Astrocyte (in vitro differentiated cells and primary cell): Measurements from ENCODE around the gene ST8SIA2.

Experiments used
- CTCF ChIP-seq: IDR thresholded peaks from 2 replicates; pipeline ENCODE4 v1.5.1; 2011; ENCODE audit warnings: low read depth, mild to moderate bottlenecking, inconsistent platforms, low read length, moderate library complexity; ENCODE audit not compliant: insufficient read depth
- EZH2 ChIP-seq: IDR thresholded peaks from 2 replicates; pipeline ENCODE4 v1.6.1; 2012; ENCODE audit warnings: mild to moderate bottlenecking, low read length, inconsistent platforms; ENCODE audit not compliant: insufficient read depth

GRCh38 chr15:92407321-92407720 is 13.6 kb downstream of the ST8SIA2 start:
- TF ChIP-seq CTCF = no peak
- no peak for TF ChIP-seq EZH2
